Calu3 (cell line): ENCODE results near the gene WBP2NL. TPM values are rescaled to one million over a fixed set of nuclear protein-coding genes. Genes with fewer than 3 reads are reported as not detected.

Experiments used
- BruUV-seq: library from RNA; stranded (reverse); fragments of 400-500 nt; replicated peaks from 2 replicates; lab custom pipeline; 2021; lab: Mats Ljungman, UMichigan
- CTCF ChIA-PET: fragments of 300-600 bp; sonication (Branson Sonifier 250); formaldehyde crosslinking; loops from one replicate; lab custom pipeline; 2022; ENCODE audit warnings: antibody characterized with exemption; lab: Charles Lee
- DNase-seq: peaks from one replicate; pipeline ENCODE4 v3.0.0; 2022
- H3K27ac Mint-ChIP-seq: one replicate; pipeline ENCODE4 v1.8.0; 2022; ENCODE audit warnings: mixed read lengths; ENCODE audit not compliant: unreplicated experiment
- H3K27me3 Mint-ChIP-seq: one replicate; pipeline ENCODE4 v1.8.0; 2022; ENCODE audit warnings: mixed read lengths; ENCODE audit not compliant: unreplicated experiment
- H3K36me3 Mint-ChIP-seq: one replicate; pipeline ENCODE4 v1.8.0; 2022; ENCODE audit warnings: mild to moderate bottlenecking, moderate library complexity, mixed read lengths; ENCODE audit not compliant: insufficient read depth, unreplicated experiment
- H3K4me1 Mint-ChIP-seq: one replicate; pipeline ENCODE4 v1.8.0; 2022; ENCODE audit warnings: mild to moderate bottlenecking, low read depth, mixed read lengths; ENCODE audit not compliant: unreplicated experiment
- H3K4me3 Mint-ChIP-seq: one replicate; pipeline ENCODE4 v1.8.0; 2022; ENCODE audit warnings: mild to moderate bottlenecking, low read depth, moderate library complexity, mixed read lengths; ENCODE audit not compliant: unreplicated experiment
- H3K9me3 Mint-ChIP-seq: one replicate; pipeline ENCODE4 v1.8.0; 2022; ENCODE audit warnings: low read depth, mixed read lengths; ENCODE audit not compliant: unreplicated experiment
- intact Hi-C: fragments of 100-400 bp; cut with micrococcal nuclease; formaldehyde crosslinking; loops from one replicate; pipeline ENCODE4 v1.10.0; 2022; ENCODE audit not compliant: unreplicated experiment
- total RNA-seq: library from RNA; stranded (reverse); gene quantifications from 2 replicates; pipeline ENCODE4 v1.2.3, GENCODE V29; 2022
- TF ChIP-seq, protein P1 (sequence below): fragments of 200-600 bp; IDR thresholded peaks from one replicate; pipeline ENCODE4 v1.8.0; 2022; ENCODE audit warnings: antibody characterized with exemption; ENCODE audit not compliant: unreplicated experiment

Gene WBP2NL
- total RNA-seq, 1 experiment from 2014 or later, result 2.8 TPM

DNA sequence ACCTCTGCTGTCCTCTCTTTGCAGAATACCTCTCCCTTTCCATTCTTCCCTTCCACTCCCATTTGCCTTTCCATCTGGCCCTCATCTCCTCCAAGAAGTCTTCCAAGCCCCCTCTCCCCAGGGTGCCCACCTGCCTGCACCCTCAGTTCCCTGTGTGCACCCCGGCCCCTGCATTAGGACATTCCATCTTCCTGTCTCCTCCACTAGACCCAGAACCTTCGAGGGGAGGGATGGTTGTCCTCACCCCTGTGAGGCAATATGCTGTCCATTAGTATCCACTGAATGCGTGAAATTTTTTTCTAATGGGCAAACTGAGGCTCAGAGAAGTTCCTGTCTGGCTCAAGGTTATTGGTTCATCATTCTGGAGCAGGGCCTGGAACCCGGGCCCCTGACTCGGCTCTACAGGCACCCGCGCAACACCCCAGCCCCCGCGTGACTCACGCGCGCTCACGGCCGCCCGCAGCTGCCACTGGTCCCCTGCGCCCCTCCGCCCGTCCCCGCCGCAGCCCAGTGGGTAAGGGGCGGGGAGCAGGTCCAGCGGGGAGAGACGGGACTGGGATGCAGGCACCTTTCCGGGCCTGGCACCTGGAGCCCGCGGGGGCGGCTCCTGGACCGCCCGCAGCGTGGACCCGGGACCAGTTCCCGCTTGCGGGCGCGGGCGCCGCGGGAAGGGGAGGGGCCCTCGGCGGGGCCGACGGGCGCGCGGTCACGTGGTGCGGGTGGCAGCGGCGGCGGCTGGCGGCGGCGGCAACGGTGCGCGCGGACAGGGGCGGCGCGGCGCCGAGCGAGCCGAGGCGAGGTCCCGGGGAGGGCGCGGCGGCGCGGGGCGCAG lies 22.3 kb upstream of the WBP2NL start:
- Mint-ChIP-seq H3K27ac (no peak overlapping the region), H3K4me3 (peak overlapping the region; percentile 15), H3K4me1 (peaks cover 11% of the 10 kb centered on the region), H3K36me3 (peaks cover 9% of the 10 kb centered on the region), H3K9me3 (no peaks in the 10 kb centered on the region), H3K27me3 (peaks cover 73% of the 10 kb centered on the region)
- TF ChIP-seq, protein P1, sequence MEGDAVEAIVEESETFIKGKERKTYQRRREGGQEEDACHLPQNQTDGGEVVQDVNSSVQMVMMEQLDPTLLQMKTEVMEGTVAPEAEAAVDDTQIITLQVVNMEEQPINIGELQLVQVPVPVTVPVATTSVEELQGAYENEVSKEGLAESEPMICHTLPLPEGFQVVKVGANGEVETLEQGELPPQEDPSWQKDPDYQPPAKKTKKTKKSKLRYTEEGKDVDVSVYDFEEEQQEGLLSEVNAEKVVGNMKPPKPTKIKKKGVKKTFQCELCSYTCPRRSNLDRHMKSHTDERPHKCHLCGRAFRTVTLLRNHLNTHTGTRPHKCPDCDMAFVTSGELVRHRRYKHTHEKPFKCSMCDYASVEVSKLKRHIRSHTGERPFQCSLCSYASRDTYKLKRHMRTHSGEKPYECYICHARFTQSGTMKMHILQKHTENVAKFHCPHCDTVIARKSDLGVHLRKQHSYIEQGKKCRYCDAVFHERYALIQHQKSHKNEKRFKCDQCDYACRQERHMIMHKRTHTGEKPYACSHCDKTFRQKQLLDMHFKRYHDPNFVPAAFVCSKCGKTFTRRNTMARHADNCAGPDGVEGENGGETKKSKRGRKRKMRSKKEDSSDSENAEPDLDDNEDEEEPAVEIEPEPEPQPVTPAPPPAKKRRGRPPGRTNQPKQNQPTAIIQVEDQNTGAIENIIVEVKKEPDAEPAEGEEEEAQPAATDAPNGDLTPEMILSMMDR, result no peak
- DNase-seq, result peak; percentile 61
- no TSS peak for BruUV-seq
- intact Hi-C loops, result no loop called here
- CTCF ChIA-PET, result interaction anchor here (0.5 kb wide), 1 partner anchor 188 kb away, joined by 5 read pairs; no protein-coding TSS in a partner anchor

DNA sequence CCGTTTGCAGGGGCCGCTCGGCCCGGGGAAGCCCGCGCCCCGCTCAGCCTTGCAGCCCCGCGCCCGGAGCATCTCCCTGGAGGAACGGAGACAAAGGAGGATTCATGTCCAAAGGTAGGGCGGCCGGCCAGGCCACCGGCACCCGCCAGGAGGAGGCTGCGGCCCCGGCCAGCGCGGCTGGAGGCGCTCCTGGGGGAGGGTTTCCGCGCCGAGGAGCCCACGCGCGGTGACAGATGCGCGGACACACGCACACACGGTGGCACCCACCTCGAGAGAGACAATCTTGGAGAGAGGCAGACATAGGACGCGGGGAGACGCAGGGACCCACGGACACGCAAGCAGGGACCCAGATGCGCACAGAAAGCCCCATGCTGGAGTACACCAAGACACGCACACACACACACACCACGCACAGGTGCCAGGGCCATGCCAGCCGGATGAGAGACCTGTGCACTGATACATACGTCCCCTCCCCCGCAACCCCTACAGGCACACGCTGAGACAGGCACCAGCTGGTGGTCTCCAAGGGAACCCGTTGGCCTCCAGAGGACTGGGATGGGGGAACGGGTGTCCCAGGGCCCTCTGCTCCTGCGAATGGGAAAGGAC lies 21.5 kb upstream of the WBP2NL start:
- H3K36me3 Mint-ChIP-seq, result peaks cover 9% of the 10 kb centered on the region
- CTCF ChIA-PET, result no interaction called here
- peaks cover 67% of the 10 kb centered on the region for H3K27me3 Mint-ChIP-seq
- H3K27ac Mint-ChIP-seq, result no peak overlapping the region
- H3K4me1 Mint-ChIP-seq, result peaks cover 11% of the 10 kb centered on the region
- TF ChIP-seq, protein P1, result no peak
- peak overlapping the region; percentile 15 for H3K4me3 Mint-ChIP-seq
- DNase-seq, result no peak
- BruUV-seq, result no TSS peak
- intact Hi-C loops, result no loop called here
- no peaks in the 10 kb centered on the region for H3K9me3 Mint-ChIP-seq

DNA sequence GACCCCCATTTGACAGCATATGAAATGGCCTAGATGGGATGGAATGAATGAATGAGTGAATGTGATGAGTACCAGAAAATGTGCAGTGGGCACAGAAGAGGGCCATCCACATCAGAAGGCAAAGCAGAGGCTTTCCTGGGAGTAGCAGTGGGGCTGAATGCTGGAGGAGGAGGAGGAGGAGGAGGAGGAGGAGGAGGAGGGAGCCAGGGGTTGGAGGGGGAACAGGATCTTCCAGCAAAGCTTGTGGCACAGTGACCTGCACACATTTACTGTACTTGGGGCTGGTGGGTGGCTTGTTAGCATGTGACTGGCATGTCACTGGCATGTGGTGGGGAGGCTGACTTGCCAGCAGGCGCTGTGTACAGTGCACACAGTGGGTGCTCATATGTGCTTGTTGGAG lies 19.9 kb upstream of the WBP2NL start:
- intact Hi-C loops, result no loop called here
- CTCF ChIA-PET, result no interaction called here

DNA sequence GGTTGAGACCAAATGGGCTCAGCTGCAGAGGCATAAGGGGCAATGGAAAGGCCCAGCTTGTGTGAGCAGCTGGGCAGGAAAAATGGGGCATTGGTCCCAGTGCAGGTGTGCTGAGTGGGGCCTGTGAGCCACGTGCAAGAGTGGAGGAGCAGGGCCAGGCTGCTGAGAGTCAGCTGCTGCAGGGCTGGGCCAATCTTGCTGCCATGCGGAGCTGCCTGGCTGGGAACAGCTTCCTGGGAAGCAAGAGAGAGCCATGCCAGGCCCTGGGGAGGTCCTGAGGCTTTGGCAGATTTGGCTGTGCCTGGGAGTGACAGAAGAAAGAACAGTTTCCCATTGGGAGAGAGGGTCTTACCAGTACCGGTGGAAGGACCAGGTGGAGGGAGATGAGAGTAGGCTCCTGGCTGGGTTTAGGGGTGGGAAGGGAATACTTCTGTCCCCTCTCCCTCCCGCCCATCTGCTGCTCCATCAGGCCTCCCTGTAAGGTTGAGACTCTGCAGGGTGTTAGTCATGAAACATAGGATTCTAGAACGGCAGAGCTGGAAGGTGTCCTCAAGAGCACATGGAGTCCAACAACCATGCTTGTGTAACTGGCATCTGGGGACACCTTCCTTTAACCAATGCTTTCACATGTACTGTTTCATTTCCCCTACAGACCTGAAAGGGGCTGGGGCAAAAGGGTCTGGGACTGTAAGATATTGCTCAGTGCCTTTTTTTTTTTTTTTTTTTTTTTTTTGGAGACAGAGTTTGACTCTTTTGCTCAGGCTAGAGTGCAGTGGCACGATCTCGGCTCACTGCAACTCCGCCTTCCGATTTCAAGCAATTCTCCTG lies 19.0 kb upstream of the WBP2NL start:
- BruUV-seq, result no TSS peak
- Mint-ChIP-seq H3K4me1 (peaks cover 11% of the 10 kb centered on the region), H3K4me3 (no peak overlapping the region), H3K36me3 (peaks cover 9% of the 10 kb centered on the region), H3K27ac (no peak overlapping the region), H3K27me3 (peaks cover 70% of the 10 kb centered on the region), H3K9me3 (no peaks in the 10 kb centered on the region)
- intact Hi-C loops, result no loop called here
- CTCF ChIA-PET, result interaction anchor here (0.7 kb wide), 2 partner anchors 27 to 179 kb away, joined by 5 to 6 read pairs; partner anchors contain the start of gene CCDC134
- TF ChIP-seq, protein P1, result no peak
- no peak for DNase-seq

More for the DNA sequence above, 19.9 kb upstream of the WBP2NL start:
- TF ChIP-seq, protein P1, result no peak
- peaks cover 11% of the 10 kb centered on the region for H3K4me1 Mint-ChIP-seq
- H3K27ac Mint-ChIP-seq, result no peak overlapping the region
- no peak overlapping the region for H3K4me3 Mint-ChIP-seq
- no peak for DNase-seq
- no peaks in the 10 kb centered on the region for H3K9me3 Mint-ChIP-seq
- peaks cover 9% of the 10 kb centered on the region for H3K36me3 Mint-ChIP-seq
- peaks cover 67% of the 10 kb centered on the region for H3K27me3 Mint-ChIP-seq
- BruUV-seq, result no TSS peak
